Bronchial epithelial cell (primary cell): ENCODE results near the gene CHEK1. TPM values are rescaled to one million over a fixed set of nuclear protein-coding genes. Genes with fewer than 3 reads are reported as not detected.

Source experiments
- DNase-seq: peaks from one replicate; pipeline ENCODE4 v3.0.0-alpha.2; 2010; ENCODE audit warnings: low read depth
- FAIRE-seq: peaks from 2 replicates; lab custom pipeline; 2011; peaks lifted over from hg19 to GRCh38; lab: Jason Lieb, UNC
- H3K27me3 ChIP-seq: 2 replicates; pipeline ENCODE4 v1.5.1; 2011; ENCODE audit warnings: low read length; ENCODE audit not compliant: control insufficient read depth, insufficient read depth
- H3K36me3 ChIP-seq: 2 replicates; pipeline ENCODE4 v1.5.1; 2011; ENCODE audit warnings: low read length; ENCODE audit not compliant: control insufficient read depth, insufficient read depth
- H3K4me3 ChIP-seq: 2 replicates; pipeline ENCODE4 v1.5.1; 2011; ENCODE audit warnings: mild to moderate bottlenecking, low read depth, low read length, control low read depth
- CTCF ChIP-seq: IDR thresholded peaks from 2 replicates; pipeline ENCODE4 v1.5.1; 2011; ENCODE audit warnings: mild to moderate bottlenecking, moderate library complexity, low read length, control low read depth, inconsistent platforms; ENCODE audit not compliant: insufficient read depth, severe bottlenecking
- total RNA-seq: library from RNA; depleted of rRNA; stranded (reverse); fragments of >200 nt; gene quantifications from 2 replicates; pipeline ENCODE4 v1.2.1, GENCODE V29; 2014

The CHEK1 gene
- total RNA-seq, 1 donor from 2014 or later: 4.7 TPM

GRCh38 chr11:125593114-125593820 is 31.7 kb upstream of the CHEK1 start:
- no peak for TF ChIP-seq CTCF
- Histone ChIP-seq H3K4me3 (peak overlapping the region; percentile 86), H3K36me3 (peaks cover 3% of the 10 kb centered on the region), H3K27me3 (no peaks in the 10 kb centered on the region)
- FAIRE-seq: no peak
- peak; percentile 30 for DNase-seq

- no peaks in the 10 kb centered on the region for H3K27me3 ChIP-seq
- no peak for FAIRE-seq
- H3K4me3 ChIP-seq: no peak overlapping the region
- no peak for DNase-seq
- no peak for TF ChIP-seq CTCF
- peaks cover 3% of the 10 kb centered on the region for H3K36me3 ChIP-seq
Measured at GRCh38 chr11:125594958-125595357, 30.0 kb upstream of the CHEK1 start.

GRCh38 chr11:125600663-125601062 is 24.3 kb upstream of the CHEK1 start:
- Histone ChIP-seq H3K4me3 (no peak overlapping the region), H3K36me3 (peaks cover 14% of the 10 kb centered on the region), H3K27me3 (no peaks in the 10 kb centered on the region)
- FAIRE-seq: no peak
- DNase-seq: no peak
- no peak for TF ChIP-seq CTCF

GRCh38 chr11:125603207-125603606 is 21.8 kb upstream of the CHEK1 start:
- Histone ChIP-seq H3K36me3 (peaks cover 21% of the 10 kb centered on the region), H3K27me3 (no peaks in the 10 kb centered on the region), H3K4me3 (no peak overlapping the region)
- no peak for FAIRE-seq
- DNase-seq: no peak
- TF ChIP-seq CTCF: no peak

GRCh38 chr11:125605417-125605816 is 19.5 kb upstream of the CHEK1 start:
- H3K36me3 ChIP-seq: peaks cover 29% of the 10 kb centered on the region
- DNase-seq (no peak), FAIRE-seq (no peak)
- no peak for TF ChIP-seq CTCF
- H3K4me3 ChIP-seq: no peak overlapping the region
- H3K27me3 ChIP-seq: no peaks in the 10 kb centered on the region

GRCh38 chr11:125609545-125609944 is 15.4 kb upstream of the CHEK1 start:
- DNase-seq (no peak), FAIRE-seq (no peak)
- TF ChIP-seq CTCF: no peak
- Histone ChIP-seq H3K27me3 (no peaks in the 10 kb centered on the region), H3K4me3 (no peak overlapping the region), H3K36me3 (peaks cover 41% of the 10 kb centered on the region)
